Motor neuron (in vitro differentiated cells): ENCODE data around the gene SPATA22. TPM values are rescaled to one million over a fixed set of nuclear protein-coding genes. Genes with fewer than 3 reads are reported as not detected.
"Not testable (repeated sequence)": the region's sequence is repeated elsewhere in the genome, so short reads cannot be mapped to it uniquely, and the experiment has no call there.

Experiments
- ATAC-seq, 8 experiments: fragments of 200-7000 bp; cut with Tn5 transposase; replicated peaks in 6 of 8; 2 replicates each; pipeline ENCODE4 v1.8.0; 2021; ENCODE audit warnings: mild to moderate bottlenecking in 8 of 8, moderate library complexity in 8 of 8
- H3K27ac ChIP-seq, 2 donors: fragments of 250-450 bp; sonication (Bioruptor Pico); 2 replicates each; pipeline ENCODE4 v1.9.0; 2021; ENCODE audit warnings: antibody characterized with exemption in 2 of 2, mild to moderate bottlenecking in 2 of 2, moderate library complexity in 1 of 2
- H3K4me1 ChIP-seq, 2 donors: fragments of 250-450 bp; sonication (Bioruptor Pico); replicated peaks in 1 of 2; 2 replicates each; pipeline ENCODE4 v1.6.1; 2021; ENCODE audit warnings: antibody characterized with exemption in 2 of 2, mild to moderate bottlenecking in 2 of 2, moderate library complexity in 1 of 2
- H3K4me3 ChIP-seq, 5 donors: fragments of 250-450 bp; sonication (Bioruptor Pico); 2 replicates each; pipeline ENCODE4 v1.9.0; 2021; ENCODE audit warnings: antibody characterized with exemption in 5 of 5, mild to moderate bottlenecking in 5 of 5, moderate library complexity in 4 of 5
- WGBS, 10 experiments: fragments of 450-650 bp; shearing (Covaris generic); methylation state at CpG; one replicate each; pipeline ENCODE4 v1.0.0; 2022; 5-methylcytosine and 5-hydroxymethylcytosine counted together
- in situ Hi-C, 9 experiments: fragments of 400-800 bp; cut with MboI; loops; one replicate each; pipeline ENCODE4 v1.15.0; 2021; ENCODE audit warnings: low sequenced_read_pairs in 9 of 9, low pct_unique_long_range_greater_than_20kb in 2 of 9; ENCODE audit not compliant: unreplicated experiment in 9 of 9
- total RNA-seq, 8 experiments: library from RNA; unstranded; fragments of 300-600 nt; gene quantifications; 2 replicates each; pipeline versions ENCODE4 v1.2.3 to v1.2.4, GENCODE V29; 2022

SPATA22 gene
- total RNA-seq, 8 experiments from 2014 or later: 0.19 to 1.7 (median 0.72) TPM; not detected in 4

DNA sequence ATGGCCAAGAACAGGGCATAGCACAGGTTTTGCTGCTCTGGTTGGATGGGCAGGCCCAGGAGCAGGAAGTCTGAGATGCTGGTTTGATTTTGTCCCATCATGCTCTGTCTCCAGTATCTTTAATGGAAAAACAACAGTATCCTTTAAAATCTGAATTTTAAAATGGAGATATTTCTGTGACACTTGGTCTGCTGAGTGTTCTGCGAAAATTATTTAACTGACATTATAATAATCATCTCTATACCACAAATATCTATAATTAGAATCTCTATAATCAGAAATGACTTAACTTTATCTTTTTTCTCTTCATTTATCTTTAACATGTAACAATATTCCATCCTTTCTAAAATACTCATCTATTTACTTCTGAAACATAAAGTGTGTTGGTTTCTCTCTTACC lies 73.3 kb downstream of the SPATA22 start, which contains the start of gene OR1E1:
OR1E1 (minus strand) TSS at position 101 of the 400 bp plus-strand sequence; CDS start at position 101, 0 bp downstream.
- 0 to 88% (median 67%) methylated on average over 1 of the region's 1 CpG; no CpG with 5 or more reads in 4 of the 10 experiments for WGBS, 10 experiments
- H3K4me1 ChIP-seq: no peaks in the 10 kb centered on the region
- no peak for ATAC-seq
- H3K27ac ChIP-seq: no peak within 1 kb of the TSS
- in situ Hi-C loops: no loop called here
- H3K4me3 ChIP-seq: no peak within 1 kb of the TSS

DNA sequence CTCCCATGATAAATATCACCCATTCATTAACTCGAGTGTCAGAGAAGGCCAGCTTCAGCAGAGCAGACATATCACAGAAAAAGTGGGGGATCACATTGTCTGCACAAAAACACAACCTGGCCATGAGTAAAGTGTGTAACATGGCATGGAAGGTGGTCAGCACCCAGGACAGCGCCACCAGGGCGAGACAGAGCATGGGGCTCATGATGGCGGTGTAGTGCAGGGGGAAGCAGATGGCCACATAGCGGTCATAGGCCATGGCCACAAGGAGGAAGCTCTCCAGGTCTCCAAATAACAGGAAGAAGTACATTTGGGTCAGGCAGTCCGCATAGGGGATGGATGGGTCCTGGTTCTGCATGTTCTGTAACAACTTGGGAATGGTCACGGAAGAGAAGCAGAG lies 73.8 kb downstream of the SPATA22 start:
- in situ Hi-C loops, H3K27ac ChIP-seq, H3K4me1 ChIP-seq, H3K4me3 ChIP-seq: not testable (repeated sequence)
- ATAC-seq: peak in 3 of 8 experiments; percentile 48 to 71 (median 61)
- 0 to 83% (median 4%) methylated on average over 1 to 2 of the region's 7 CpGs; no CpG with 5 or more reads in 6 of the 10 experiments for WGBS, 10 experiments

Other genes with a start within 250 kb of the SPATA22 start
- under 1 TPM in 1 of 8 experiments, not detected in 7; 0.21 TPM for gene OR3A1, start 173.5 kb downstream of the SPATA22 start, total RNA-seq
- 1 to 10 TPM in 1 of 8 experiments, under 1 TPM in 2, not detected in 5; 0.46 to 1.1 (median 0.62) TPM for gene OR3A2, start 85.5 kb downstream of the SPATA22 start, total RNA-seq
- gene OR1E1, start 73.4 kb downstream of the SPATA22 start, total RNA-seq: under 1 TPM in 3 of 8 experiments, not detected in 5; 0.25 to 0.33 (median 0.27) TPM
- gene OR3A3, start 60.4 kb downstream of the SPATA22 start, total RNA-seq: under 1 TPM in 5 of 8 experiments, not detected in 3; 0.10 to 0.47 (median 0.14) TPM
- 1 to 10 TPM in 1 of 8 experiments, not detected in 7; 1.2 TPM for gene OR1E2, start 38.0 kb downstream of the SPATA22 start, total RNA-seq
- 10 to 100 TPM in 2 of 8 experiments, under 1 TPM in 4, not detected in 2; 0.05 to 35.9 (median 0.46) TPM for gene ASPA, start 4.2 kb upstream of the SPATA22 start, total RNA-seq
- 1 to 10 TPM in 5 of 8 experiments, under 1 TPM in 3; 0.11 to 3.2 (median 1.2) TPM for gene TRPV3, start 86.0 kb upstream of the SPATA22 start, total RNA-seq
- gene TRPV1, start 137.6 kb upstream of the SPATA22 start, total RNA-seq: 1 to 10 TPM; 2.2 to 6.3 (median 2.8) TPM
- 10 to 100 TPM in 2 of 8 experiments, 1 to 10 TPM in 6; 6.1 to 14.4 (median 7.0) TPM for gene SHPK, start 164.4 kb upstream of the SPATA22 start, total RNA-seq
- gene CTNS, start 164.9 kb upstream of the SPATA22 start, total RNA-seq: 10 to 100 TPM in 5 of 8 experiments, 1 to 10 TPM in 3; 3.0 to 16.6 (median 10.9) TPM
- 100 to 1,000 TPM in 2 of 8 experiments, 10 to 100 TPM in 6; 19.2 to 314 (median 43.5) TPM for gene TAX1BP3, start 196.8 kb upstream of the SPATA22 start, total RNA-seq
- 10 to 100 TPM; 21.1 to 60.8 (median 38.2) TPM for gene EMC6, start 197.0 kb upstream of the SPATA22 start, total RNA-seq
- 10 to 100 TPM in 2 of 8 experiments, 1 to 10 TPM in 4, under 1 TPM in 2; 0.88 to 20.9 (median 1.3) TPM for gene P2RX5, start 224.3 kb upstream of the SPATA22 start, total RNA-seq